CD4-positive, alpha-beta T cell treated with Interleukin-1 beta for 1 hour (primary cell): ENCODE measurements around the gene CTNNA2.

Source experiments
- DNase-seq, 2 donors: peaks; one replicate each; pipeline ENCODE4 v3.0.0-alpha.2; 2020 to 2022

Gene CTNNA2

DNA sequence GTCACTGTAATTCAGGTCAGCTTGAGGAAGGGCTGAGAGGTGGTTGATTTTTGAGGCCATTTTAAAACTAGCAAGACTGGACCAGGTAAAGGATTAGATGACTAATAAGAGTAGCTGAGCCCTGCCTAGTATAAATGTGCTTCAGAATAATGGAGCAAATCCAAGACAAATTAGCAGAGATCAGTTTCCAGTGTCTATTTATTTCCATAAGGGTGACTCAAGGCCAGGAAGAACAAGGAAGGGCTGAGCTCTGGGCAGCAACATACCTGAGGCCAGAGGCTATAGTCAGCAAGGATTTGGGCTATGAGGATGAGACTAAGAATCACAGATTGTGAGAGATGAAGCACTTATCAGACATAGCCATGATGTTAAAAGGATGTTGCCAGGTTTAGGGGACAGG lies 1130.7 kb downstream of the CTNNA2 start:
- no peak for DNase-seq

DNA sequence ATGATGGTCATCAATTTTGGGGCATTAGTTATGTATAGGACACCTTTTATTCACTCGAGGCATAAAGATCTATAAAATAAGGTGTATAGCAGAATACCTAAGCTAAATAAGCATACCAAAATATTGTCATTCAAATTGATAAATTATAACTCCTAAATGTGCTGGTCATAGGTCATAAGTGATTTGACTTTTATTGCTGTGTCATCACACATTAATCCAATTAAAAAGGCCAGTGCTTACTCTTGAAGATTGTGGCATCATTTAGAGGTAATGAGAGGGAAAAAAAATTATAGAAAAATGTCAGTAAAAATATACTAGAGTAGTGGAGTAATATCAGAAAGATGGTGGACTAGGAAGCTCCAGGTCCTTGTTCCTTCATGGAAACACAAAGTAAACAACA lies 1138.6 kb downstream of the CTNNA2 start:
- no peak for DNase-seq

- no peak for DNase-seq
Measured at GRCh38 chr2:80655265-80655664, 1142.4 kb downstream of the CTNNA2 start.

DNA sequence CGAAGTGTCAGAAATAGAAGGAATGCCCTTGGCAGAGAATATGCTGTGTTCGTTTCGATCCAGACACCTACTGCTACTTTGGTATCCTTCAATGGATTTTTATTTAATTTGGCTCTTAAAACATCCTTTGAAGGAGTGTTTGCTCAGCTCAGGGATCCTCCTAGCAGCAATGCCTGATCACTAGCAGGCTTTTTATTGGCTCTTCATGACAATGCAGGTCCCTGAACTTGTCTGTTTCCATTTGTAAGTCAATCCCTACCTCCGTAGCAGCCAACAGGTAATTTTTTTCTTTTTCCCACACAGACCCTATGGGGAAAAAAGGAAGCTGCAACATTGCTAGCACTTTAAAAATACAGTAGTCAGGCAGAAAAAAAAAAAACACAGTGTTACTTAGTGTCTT lies 1157.9 kb downstream of the CTNNA2 start:
- no peak for DNase-seq

- no peak for DNase-seq
Measured at GRCh38 chr2:80687524-80687923, 1174.7 kb downstream of the CTNNA2 start.

GRCh38 chr2:80689106-80689505 lies 1176.3 kb downstream of the CTNNA2 start:
- no peak for DNase-seq
